ENCODE results near the gene FAM210B. TPM values are rescaled to one million over a fixed set of nuclear protein-coding genes. Genes with fewer than 3 reads are reported as not detected.
"Not testable (repeated sequence)": the region's sequence is repeated elsewhere in the genome, so short reads cannot be mapped to it uniquely, and the experiment has no call there.

The FAM210B gene
- total RNA-seq, 1 donor from 2014 or later, result 30.8 TPM

DNA sequence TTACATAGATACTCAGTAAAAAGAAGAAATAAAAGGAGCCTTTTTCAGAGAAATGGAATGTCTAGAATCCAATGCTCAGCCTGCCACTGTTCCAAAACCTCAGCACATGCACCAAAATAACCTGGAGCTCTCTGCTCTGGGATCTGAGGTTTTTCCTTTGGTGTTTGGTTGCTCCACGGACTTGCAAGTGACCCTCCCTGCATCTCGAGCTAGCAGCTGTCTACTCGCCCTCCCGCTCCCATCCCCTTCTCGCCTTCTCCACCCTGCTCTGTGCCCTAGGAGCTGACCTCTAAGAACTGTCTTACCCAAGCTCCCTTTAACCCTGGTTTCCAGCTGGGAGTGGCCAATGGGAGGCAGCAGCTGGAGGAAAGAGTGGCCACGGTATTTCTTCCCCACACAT lies 35.1 kb upstream of the FAM210B start:
- DNase-seq (ENCODE audit: low read depth, low spot score), result no peak
- no peak overlapping the region for H3K27ac Mint-ChIP-seq (ENCODE audit: unreplicated experiment)
- H3K36me3 Mint-ChIP-seq (ENCODE audit: low read depth), result no peaks in the 10 kb centered on the region
- H3K27me3 Mint-ChIP-seq (ENCODE audit: low read depth), result peaks cover 42% of the 10 kb centered on the region
- no peak overlapping the region for H3K4me3 Mint-ChIP-seq
- TF ChIP-seq, protein P1, sequence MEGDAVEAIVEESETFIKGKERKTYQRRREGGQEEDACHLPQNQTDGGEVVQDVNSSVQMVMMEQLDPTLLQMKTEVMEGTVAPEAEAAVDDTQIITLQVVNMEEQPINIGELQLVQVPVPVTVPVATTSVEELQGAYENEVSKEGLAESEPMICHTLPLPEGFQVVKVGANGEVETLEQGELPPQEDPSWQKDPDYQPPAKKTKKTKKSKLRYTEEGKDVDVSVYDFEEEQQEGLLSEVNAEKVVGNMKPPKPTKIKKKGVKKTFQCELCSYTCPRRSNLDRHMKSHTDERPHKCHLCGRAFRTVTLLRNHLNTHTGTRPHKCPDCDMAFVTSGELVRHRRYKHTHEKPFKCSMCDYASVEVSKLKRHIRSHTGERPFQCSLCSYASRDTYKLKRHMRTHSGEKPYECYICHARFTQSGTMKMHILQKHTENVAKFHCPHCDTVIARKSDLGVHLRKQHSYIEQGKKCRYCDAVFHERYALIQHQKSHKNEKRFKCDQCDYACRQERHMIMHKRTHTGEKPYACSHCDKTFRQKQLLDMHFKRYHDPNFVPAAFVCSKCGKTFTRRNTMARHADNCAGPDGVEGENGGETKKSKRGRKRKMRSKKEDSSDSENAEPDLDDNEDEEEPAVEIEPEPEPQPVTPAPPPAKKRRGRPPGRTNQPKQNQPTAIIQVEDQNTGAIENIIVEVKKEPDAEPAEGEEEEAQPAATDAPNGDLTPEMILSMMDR (conservative IDR thresholded peaks at IDR 0.05), result no peak
- H3K9me3 Mint-ChIP-seq, result peaks cover 6% of the 10 kb centered on the region
- no peaks in the 10 kb centered on the region for H3K4me1 Mint-ChIP-seq

DNA sequence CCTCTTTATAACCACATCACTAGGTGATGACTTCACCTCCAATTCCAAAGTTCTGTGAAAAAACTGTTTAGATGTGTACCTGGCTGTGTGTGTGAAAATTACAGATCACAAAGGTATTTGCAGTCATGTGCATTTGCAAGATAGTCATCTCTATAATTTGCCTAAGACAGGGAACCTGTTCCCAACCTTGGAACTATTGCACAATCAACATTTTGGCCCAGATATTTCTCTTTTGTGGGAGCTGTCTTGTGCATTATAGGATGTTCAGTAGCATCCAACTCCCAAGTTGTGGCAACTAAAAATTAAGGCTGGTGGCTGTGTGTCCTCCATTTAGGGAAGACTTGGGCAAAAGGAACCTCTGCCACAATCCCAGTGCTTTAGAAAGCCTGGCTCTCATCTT lies 34.0 kb upstream of the FAM210B start:
- peaks cover 38% of the 10 kb centered on the region for H3K27me3 Mint-ChIP-seq (ENCODE audit: low read depth)
- no peaks in the 10 kb centered on the region for H3K36me3 Mint-ChIP-seq (ENCODE audit: low read depth)
- peaks cover 6% of the 10 kb centered on the region for H3K9me3 Mint-ChIP-seq
- no peaks in the 10 kb centered on the region for H3K4me1 Mint-ChIP-seq
- no peak overlapping the region for H3K4me3 Mint-ChIP-seq
- H3K27ac Mint-ChIP-seq (ENCODE audit: unreplicated experiment), result no peak overlapping the region
- TF ChIP-seq, protein P1 (conservative IDR thresholded peaks at IDR 0.05), result no peak
- DNase-seq (ENCODE audit: low read depth, low spot score), result no peak

DNA sequence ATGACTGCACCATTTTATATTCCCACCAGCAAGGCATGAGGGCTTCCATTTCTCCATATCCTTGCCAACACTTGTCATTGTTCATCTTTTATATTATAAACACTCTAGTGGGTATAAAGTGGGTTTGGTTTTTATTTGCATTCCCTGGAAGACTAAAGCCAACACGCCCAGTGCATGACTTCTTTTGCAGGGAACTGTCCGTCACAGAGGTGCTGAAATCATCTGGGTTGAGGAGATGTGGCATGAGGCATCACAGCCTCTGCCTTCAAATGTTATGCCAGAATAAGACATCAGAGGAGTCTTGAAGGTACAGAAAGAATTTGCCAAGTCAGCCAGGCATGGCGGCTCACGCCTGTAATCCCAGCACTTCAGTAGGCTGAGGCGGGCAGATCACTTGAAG lies 29.9 kb upstream of the FAM210B start:
- Mint-ChIP-seq H3K27ac (ENCODE audit: unreplicated experiment) (no peak overlapping the region), H3K4me1 (no peaks in the 10 kb centered on the region), H3K27me3 (ENCODE audit: low read depth) (peaks cover 23% of the 10 kb centered on the region), H3K36me3 (ENCODE audit: low read depth) (no peaks in the 10 kb centered on the region), H3K4me3 (no peak overlapping the region), H3K9me3 (peaks cover 12% of the 10 kb centered on the region)
- TF ChIP-seq, protein P1 (conservative IDR thresholded peaks at IDR 0.05), result no peak
- DNase-seq (ENCODE audit: low read depth, low spot score), result peak; percentile 30

DNA sequence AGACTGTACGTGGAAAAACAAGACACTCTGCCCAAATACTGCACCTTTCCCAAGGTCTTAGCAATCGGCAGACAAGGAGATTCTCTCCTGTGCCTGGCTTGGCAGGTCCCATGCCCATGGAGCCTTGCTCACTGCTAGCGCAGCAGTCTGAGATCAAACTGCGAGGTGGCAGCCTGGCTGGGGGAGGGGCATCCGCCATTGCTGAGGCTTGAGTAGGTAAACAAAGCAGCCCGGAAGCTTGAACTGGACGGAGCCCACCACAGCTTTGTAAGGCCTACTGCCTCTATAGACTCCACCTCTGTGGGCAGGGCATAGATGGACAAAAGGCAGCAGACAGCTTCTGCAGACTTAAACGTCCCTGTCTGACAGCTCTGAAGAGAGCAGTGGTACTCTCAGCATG lies 22.1 kb upstream of the FAM210B start:
- not testable (repeated sequence) for H3K27ac Mint-ChIP-seq (ENCODE audit: unreplicated experiment); H3K9me3 Mint-ChIP-seq; H3K4me1 Mint-ChIP-seq; H3K4me3 Mint-ChIP-seq; DNase-seq (ENCODE audit: low read depth, low spot score); H3K36me3 Mint-ChIP-seq (ENCODE audit: low read depth)
- peaks cover 46% of the 10 kb centered on the region for H3K27me3 Mint-ChIP-seq (ENCODE audit: low read depth)

DNA sequence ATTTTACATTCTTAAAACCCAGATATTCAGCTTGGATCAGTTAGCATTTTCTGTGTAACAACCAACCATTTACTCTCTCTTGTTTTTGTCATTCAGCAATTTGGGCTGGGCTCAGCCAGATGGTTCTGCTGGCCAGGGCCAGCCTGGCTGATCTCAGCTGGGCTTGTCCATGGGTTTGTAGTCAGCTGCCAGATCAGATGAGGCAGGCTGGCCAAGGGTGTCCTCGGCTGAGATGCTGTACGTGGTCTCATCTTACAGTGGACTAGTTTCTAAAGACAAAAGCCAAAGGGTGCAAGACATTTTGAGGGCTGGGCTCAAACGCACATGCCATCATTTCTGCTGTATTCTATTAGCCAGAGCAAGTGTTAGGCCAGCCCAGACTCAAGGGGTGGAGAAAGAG lies 16.0 kb upstream of the FAM210B start:
- peaks cover 81% of the 10 kb centered on the region for H3K27me3 Mint-ChIP-seq (ENCODE audit: low read depth)
- H3K9me3 Mint-ChIP-seq, result no peaks in the 10 kb centered on the region
- no peak overlapping the region for H3K27ac Mint-ChIP-seq (ENCODE audit: unreplicated experiment)
- peaks cover 14% of the 10 kb centered on the region for H3K4me1 Mint-ChIP-seq
- TF ChIP-seq, protein P1 (conservative IDR thresholded peaks at IDR 0.05), result no peak
- DNase-seq (ENCODE audit: low read depth, low spot score), result no peak
- H3K4me3 Mint-ChIP-seq, result no peak overlapping the region
- no peaks in the 10 kb centered on the region for H3K36me3 Mint-ChIP-seq (ENCODE audit: low read depth)

DNA sequence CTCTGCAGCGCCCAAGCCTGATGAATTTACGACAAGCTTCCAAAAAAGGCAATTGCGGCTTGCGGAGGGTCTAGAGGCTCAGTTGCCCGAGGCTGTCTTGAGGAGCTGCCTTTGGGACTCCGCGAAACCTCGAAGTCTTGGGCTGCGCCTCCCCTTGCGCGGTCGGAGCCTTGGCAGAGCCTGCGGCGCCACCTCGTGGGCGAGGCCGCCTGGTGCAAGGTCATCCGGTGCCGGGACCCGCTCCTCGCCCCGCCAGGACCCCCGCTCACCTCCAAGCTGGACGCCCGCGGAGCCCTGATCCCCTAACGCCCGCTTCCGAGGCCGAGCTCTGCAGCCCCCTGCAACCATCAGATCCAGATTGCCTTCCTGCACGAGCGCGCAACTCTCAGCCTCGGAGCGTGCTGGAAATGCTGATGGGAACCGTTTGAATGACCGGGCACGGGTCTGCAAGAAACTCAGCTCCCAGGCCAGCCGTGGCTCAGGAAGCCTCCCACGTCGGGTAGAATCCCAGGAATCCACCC lies 14.9 kb upstream of the FAM210B start:
- H3K27ac Mint-ChIP-seq (ENCODE audit: unreplicated experiment), result no peak overlapping the region
- peaks cover 74% of the 10 kb centered on the region for H3K27me3 Mint-ChIP-seq (ENCODE audit: low read depth)
- peak; percentile 79 for DNase-seq (ENCODE audit: low read depth, low spot score)
- TF ChIP-seq, protein P1 (conservative IDR thresholded peaks at IDR 0.05), result peak; percentile 90
- no peaks in the 10 kb centered on the region for H3K9me3 Mint-ChIP-seq
- peak overlapping the region; percentile 33 for H3K4me3 Mint-ChIP-seq
- peaks cover 26% of the 10 kb centered on the region for H3K4me1 Mint-ChIP-seq
- no peaks in the 10 kb centered on the region for H3K36me3 Mint-ChIP-seq (ENCODE audit: low read depth)

All from neural crest cell (in vitro differentiated cells).